Stimulated activated CD8-positive, alpha-beta memory T cell treated with anti-CD3 and anti-CD28 coated beads, Interleukin-12 subunit alpha, Interleukin-12 subunit beta, amount 100 ng/mL, for 4 hours (primary cell): ENCODE results near the gene TMEM115.
"Not testable (repeated sequence)": the region's sequence is repeated elsewhere in the genome, so short reads cannot be mapped to it uniquely, and the experiment has no call there.

Source experiments
- DNase-seq: peaks from one replicate; pipeline ENCODE4 v3.0.0-alpha.2; 2020; ENCODE audit warnings: low read depth

The TMEM115 gene

GRCh38 chr3:50316657-50317242 lies 42.6 kb downstream of the TMEM115 start:
- peak; percentile 63 for DNase-seq

GRCh38 chr3:50314816-50315215 lies 44.5 kb downstream of the TMEM115 start:
- DNase-seq, result no peak

GRCh38 chr3:50314342-50314741 lies 45.0 kb downstream of the TMEM115 start:
- DNase-seq, result no peak

GRCh38 chr3:50312041-50312440 lies 47.3 kb downstream of the TMEM115 start:
- DNase-seq, result not testable (repeated sequence)
